GM21515 (cell line): Measurements from ENCODE around the gene SLC44A1.

ENCODE experiments used
- ATAC-seq: cut with Tn5 transposase; IDR thresholded peaks from one replicate; pipeline ENCODE4 v1.9.1; 2021; ENCODE audit not compliant: unreplicated experiment

SLC44A1 gene

GRCh38 chr9:105297442-105298075, 53.1 kb downstream of the SLC44A1 start:
- no peak for ATAC-seq

- ATAC-seq, result no peak
Observed at GRCh38 chr9:105299190-105299854, 54.9 kb downstream of the SLC44A1 start.

GRCh38 chr9:105302728-105303127, 58.3 kb downstream of the SLC44A1 start:
- no peak for ATAC-seq

- no peak for ATAC-seq
Observed at GRCh38 chr9:105305856-105306255, 61.4 kb downstream of the SLC44A1 start.

- ATAC-seq, result no peak
Observed at GRCh38 chr9:105306351-105307140, 62.1 kb downstream of the SLC44A1 start.

- no peak for ATAC-seq
Observed at GRCh38 chr9:105307591-105308130, 63.2 kb downstream of the SLC44A1 start.

- no peak for ATAC-seq
Observed at GRCh38 chr9:105308461-105309341, 64.2 kb downstream of the SLC44A1 start.

- no peak for ATAC-seq
Observed at GRCh38 chr9:105309531-105309931, 65.1 kb downstream of the SLC44A1 start.

- ATAC-seq, result no peak
Observed at GRCh38 chr9:105311306-105311705, 66.9 kb downstream of the SLC44A1 start.

- peak; percentile 62 for ATAC-seq
Observed at GRCh38 chr9:105313238-105313637, 68.8 kb downstream of the SLC44A1 start.

- ATAC-seq, result no peak
Observed at GRCh38 chr9:105316703-105317102, 72.3 kb downstream of the SLC44A1 start.

- peak; percentile 72 for ATAC-seq
Observed at GRCh38 chr9:105318729-105319191, 74.3 kb downstream of the SLC44A1 start.

- ATAC-seq, result no peak
Observed at GRCh38 chr9:105319202-105319813, 74.9 kb downstream of the SLC44A1 start.

- ATAC-seq, result peak; percentile 64
Observed at GRCh38 chr9:105320568-105320967, 76.1 kb downstream of the SLC44A1 start.

GRCh38 chr9:105328296-105328695, 83.8 kb downstream of the SLC44A1 start:
- ATAC-seq, result no peak

- no peak for ATAC-seq
Observed at GRCh38 chr9:105328872-105329718, 84.6 kb downstream of the SLC44A1 start.

- ATAC-seq, result no peak
Observed at GRCh38 chr9:105329719-105330062, 85.2 kb downstream of the SLC44A1 start.

GRCh38 chr9:105330201-105330600, 85.8 kb downstream of the SLC44A1 start:
- no peak for ATAC-seq

GRCh38 chr9:105330755-105331154, 86.3 kb downstream of the SLC44A1 start:
- ATAC-seq, result peak; percentile 67
